ENCODE measurements around the gene TGM4.

Gene TGM4

DNA sequence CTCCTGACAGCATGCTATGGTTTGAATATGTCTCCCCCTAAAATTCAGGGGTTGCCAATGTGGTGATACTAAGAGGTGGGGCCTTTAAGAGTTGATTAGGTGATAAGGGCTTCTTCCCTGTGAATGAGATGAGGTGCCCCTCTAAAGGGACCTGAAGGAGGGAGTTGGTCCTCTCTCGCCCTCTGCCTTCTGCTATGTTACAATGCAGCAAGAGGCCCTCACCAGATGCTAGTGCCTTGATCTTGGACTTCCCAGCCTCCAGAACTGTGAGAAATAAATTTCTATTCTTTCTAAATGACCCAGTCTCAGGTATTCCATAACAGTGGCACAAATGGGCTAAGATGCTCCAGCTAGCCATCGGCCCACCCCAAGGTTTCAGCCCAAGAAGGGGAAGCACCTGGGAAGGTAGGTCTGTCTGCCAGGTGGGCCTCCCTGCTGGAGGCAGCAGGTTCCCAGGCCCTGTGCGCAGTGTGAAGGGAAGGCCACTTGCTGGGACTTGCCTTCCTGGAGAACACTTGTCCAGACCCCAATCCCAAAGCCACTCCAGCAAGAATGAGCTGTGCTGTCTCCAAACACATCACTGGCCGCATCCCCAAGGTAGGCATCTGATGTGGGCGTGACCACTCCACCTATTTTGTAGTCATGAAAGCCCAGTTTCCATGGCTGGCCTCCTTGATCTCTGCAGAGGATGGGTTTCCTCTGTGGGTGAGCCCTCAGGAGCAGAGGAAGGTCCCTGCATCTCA, 9.0 kb downstream of the TGM4 start:
- no peak for DNase-seq

- no peak for DNase-seq
These were observed 9.6 kb downstream of the TGM4 start for GRCh38 chr3:44883999-44884431.

DNA sequence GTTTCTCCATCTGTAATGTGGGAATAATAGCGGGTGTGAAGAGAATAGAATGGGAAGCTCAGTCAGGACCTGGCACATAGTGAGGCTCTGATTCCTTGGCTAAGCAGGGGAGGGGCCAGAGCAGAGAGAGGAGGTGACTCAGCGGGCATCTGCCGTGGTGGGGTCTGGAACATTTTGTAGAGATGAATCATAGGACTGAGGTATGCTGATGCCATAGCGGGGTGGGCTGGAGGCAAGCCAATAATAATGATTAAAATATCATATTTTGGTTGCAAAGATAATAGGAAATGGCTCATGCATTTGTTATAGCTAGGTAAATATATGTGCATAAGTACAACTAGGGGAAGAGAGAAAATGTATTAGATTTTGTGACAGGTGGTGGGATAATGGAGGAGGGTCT, 11.2 kb downstream of the TGM4 start:
- DNase-seq, result no peak

GRCh38 chr3:44886561-44886960, 12.2 kb downstream of the TGM4 start:
- DNase-seq, result no peak

- DNase-seq, result no peak
These were observed 12.7 kb downstream of the TGM4 start for GRCh38 chr3:44887101-44887500.

DNA sequence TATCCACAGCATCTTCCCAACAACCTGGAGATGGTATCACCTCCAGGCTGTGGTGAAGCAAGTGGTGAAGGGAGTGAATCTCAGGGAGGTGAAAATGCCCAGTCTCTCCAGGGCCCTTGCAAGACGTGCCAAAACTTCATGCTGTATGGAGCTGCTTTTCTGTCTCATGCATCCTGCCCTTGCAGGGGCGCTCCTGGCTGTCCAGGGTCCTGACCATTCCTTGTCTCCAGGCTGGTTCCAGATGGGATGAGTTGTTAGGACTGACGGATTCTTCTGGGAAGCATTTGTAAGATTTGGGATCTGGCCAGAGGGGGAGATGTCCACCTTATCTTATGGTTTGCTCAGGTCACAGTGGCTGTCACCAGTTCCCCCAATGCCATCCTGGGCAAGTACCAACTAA, 15.8 kb downstream of the TGM4 start:
- DNase-seq, result no peak

GRCh38 chr3:44890852-44891251, 16.4 kb downstream of the TGM4 start:
- DNase-seq, result no peak

GRCh38 chr3:44892689-44893088, 18.3 kb downstream of the TGM4 start:
- no peak for DNase-seq

DNA sequence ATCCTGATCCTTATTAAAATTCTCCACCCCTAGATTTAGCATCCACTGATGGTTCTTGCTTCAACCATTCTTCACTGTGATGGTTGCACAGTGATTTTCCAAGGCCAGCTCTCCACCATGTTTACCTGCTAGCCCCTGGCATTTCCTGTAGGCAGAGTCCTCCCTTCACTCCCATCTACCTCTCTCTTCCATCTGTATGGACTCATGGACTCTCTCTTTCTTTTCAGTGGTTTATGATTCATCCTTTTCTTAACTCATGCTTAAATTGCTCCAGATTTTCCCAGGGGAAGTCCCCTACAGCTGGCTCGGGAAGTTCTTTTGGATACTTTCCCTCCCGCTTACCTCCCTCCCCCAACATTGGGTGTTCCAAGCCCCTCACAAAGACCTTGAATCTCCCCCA, 18.7 kb downstream of the TGM4 start:
- DNase-seq, result no peak

GRCh38 chr3:44894485-44894884, 20.1 kb downstream of the TGM4 start:
- no peak for DNase-seq

DNA sequence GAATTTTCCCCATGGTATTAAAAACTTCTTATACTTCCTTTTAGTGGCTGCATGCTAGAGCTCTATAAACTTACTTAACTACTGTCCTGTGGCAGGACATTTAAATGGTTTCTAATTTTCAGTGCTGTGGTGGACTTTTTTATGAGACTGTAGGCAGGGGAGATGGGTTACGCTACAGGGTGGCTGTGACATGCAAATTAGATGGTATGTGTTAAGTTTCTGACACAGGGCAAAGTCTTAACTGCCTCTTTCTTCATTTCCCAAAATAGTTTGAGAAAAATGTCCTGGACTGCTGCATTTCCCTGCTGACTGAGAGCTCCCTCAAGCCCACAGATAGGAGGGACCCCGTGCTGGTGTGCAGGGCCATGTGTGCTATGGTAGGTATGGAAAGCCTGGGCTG, 22.0 kb downstream of the TGM4 start:
- no peak for DNase-seq

- no peak for DNase-seq
These were observed 25.4 kb downstream of the TGM4 start for GRCh38 chr3:44899683-44900367.

GRCh38 chr3:44902628-44903027, 28.2 kb downstream of the TGM4 start:
- DNase-seq, result no peak

DNA sequence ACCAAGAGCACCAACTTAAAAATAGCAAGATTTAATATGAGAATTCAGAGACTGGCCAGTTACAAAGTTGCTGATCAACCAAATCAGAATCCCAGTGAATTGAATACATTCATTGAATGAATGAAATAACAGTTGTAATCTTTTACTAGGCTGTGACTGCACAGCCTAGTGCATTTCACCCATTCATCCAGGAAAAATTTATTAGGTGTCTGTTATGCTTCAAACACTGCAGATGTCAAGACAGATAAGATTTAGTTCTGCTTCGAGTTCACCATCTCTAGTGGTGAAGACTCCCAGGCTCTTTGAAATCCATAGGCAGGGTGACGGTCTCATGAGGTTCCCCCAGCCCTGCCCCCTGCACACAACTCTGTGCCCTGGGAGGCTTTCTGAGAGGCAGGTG, 28.9 kb downstream of the TGM4 start:
- no peak for DNase-seq

- no peak for DNase-seq
These were observed 29.3 kb downstream of the TGM4 start for GRCh38 chr3:44903751-44904150.

GRCh38 chr3:44905446-44906157, 31.2 kb downstream of the TGM4 start:
- no peak for DNase-seq

DNA sequence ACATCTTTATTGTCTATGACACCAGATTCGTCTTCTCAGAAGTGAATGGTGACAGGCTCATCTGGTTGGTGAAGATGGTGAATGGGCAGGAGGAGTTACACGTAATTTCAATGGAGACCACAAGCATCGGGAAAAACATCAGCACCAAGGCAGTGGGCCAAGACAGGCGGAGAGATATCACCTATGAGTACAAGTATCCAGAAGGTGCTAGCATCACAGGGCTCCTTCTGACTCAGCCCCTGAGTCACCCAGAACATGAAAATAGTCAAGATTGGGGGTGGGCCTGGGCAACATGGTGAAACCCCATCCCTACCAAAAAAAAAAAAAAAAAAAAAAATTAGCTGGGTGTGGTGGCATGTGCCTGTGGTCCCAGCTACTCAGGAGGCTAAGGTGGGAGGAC, 32.6 kb downstream of the TGM4 start:
- no peak for DNase-seq

GRCh38 chr3:44907612-44908011, 33.2 kb downstream of the TGM4 start:
- no peak for DNase-seq

GRCh38 chr3:44909063-44909462, 34.7 kb downstream of the TGM4 start:
- no peak for DNase-seq

DNA sequence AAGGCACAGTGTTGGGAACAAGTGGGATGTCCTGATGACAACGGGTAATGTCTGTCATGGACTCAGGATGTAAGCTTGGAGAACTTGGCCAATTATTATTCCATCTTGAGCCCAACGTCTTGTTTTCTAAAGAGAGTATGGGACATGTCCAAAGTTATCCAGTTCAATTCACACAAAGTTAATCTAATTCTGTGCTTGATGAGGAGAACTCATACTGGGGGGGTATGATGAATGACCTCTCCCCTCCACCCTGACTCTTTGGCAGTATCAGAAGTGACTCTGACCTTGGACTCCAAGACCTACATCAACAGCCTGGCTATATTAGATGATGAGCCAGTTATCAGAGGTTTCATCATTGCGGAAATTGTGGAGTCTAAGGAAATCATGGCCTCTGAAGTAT, 36.3 kb downstream of the TGM4 start:
- no peak for DNase-seq

GRCh38 chr3:44913868-44914468, 39.6 kb downstream of the TGM4 start:
- peak; percentile 48 for DNase-seq

- DNase-seq, result no peak
These were observed 40.5 kb downstream of the TGM4 start for GRCh38 chr3:44914936-44915335.

GRCh38 chr3:44915702-44916438, 41.5 kb downstream of the TGM4 start:
- no peak for DNase-seq

All from central memory CD4-positive, alpha-beta T cell (primary cell).